COLO668 (cell line): ENCODE measurements around the gene PRR30.
A peak's percentile ranks its signal among the peaks of the same experiment; 100 is the strongest.

Experiments used
- DNase-seq: peaks from one replicate; lab custom pipeline; 2025; ENCODE audit not compliant: unreplicated experiment; lab: John Stamatoyannopoulos, UW

PRR30 gene

DNA sequence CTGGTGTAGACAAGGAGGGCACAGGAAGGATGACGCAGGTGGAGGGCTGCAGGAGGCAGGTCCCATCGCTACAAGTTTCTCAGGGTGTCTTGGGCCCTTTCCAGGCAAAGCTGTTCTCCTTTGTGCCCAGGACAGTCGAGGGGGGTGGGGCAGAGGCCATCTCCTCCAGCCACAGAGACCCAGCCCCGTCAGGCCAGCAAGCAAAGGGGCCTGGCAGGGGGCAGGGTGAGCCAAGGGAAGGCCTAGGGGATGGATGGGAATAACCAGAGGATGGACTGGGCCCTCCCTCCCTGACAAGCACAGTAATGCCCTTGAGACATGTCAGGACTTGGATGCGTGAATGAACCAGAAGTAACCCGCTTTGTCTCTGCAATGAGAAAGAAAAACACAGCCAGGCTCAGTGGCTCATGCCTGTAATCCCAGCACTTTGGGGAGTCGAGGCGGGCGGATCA, 15.9 kb upstream of the PRR30 start:
- no peak for DNase-seq

DNA sequence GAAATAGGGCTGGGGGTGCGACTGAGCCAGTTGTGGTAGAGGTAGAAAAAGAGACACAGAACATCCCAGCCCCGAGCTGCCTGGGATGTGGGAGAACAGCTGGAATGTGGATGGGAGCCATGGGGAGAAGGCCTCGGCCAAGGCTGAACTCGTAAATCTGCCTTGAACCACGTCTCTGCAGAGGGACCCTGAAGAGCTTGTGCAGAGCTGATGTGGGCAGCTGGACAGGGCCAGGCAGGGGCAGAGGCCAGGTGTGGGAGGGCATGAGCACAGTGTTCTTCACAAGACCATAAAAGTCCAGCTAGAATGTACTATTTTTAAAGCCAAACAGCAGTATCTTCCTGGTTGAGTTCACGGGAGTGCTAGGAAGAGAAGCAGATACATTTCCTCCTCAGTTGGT, 15.3 kb upstream of the PRR30 start:
- DNase-seq = no peak

DNA sequence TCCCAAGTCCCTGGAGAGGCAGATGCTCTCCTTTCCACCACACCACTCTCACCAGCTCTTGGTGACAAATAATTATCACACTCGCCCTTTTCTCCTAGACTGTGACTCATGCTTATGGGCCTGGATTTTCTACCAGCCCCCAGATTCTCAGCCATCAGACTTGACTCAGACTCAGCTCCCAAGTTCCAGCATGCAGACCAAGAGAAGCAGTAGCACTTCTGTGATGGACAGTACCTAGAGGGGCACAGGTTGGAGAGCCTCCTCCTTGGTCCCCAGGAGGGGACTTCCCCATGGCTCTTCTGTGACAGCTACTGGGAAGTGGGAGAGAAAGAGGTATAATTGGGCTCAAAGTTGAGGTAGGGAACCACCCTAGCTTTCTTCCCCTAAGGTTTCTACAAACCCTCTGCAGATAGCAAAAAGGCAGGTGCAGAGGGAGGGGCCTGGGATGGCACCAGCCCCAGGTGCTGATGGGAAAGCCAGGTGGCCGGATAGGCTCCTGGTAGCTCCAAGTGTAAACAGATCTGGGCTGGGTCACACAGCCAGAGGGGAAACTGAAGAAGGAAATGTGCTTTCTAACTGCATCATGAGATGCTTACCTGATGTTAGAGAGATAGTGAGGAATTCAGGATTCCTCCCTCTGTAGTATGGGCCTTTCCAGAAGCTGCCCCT, 13.7 kb upstream of the PRR30 start:
- DNase-seq = peak; percentile 86

DNA sequence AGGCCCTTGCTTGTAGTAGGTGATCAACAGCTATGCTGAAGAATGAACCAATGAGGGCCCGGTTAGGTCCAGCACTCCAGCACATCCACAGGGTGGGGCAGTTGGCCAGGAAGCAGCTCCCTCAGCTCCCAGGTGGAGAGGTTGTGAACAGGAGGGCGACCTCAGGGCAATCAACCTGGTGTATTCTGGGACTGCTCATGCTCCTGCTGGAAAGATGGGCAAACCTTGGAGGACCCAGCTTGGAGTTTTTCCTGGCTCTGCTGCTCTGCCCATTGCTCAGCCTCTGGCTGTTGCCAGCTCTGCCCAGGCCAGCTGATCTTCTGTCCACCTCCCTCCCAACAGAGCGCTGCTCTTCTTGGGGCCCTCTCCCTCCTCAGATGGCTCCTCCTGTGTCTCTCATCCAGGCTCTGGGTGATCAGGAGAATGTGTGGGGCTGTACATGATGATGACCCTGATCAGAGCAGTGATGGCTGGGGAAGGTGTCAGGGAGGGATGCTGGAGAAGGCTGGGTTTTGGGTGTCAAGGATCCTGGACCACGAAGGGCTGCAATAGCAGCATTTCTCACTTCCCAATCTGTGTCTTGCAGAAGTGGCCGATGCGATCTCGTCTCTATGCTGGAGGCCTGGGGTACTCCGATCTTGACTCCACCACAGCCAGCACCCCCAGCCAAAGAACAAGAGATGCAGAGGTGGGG, 13.0 kb upstream of the PRR30 start:
- peak; percentile 26 for DNase-seq

DNA sequence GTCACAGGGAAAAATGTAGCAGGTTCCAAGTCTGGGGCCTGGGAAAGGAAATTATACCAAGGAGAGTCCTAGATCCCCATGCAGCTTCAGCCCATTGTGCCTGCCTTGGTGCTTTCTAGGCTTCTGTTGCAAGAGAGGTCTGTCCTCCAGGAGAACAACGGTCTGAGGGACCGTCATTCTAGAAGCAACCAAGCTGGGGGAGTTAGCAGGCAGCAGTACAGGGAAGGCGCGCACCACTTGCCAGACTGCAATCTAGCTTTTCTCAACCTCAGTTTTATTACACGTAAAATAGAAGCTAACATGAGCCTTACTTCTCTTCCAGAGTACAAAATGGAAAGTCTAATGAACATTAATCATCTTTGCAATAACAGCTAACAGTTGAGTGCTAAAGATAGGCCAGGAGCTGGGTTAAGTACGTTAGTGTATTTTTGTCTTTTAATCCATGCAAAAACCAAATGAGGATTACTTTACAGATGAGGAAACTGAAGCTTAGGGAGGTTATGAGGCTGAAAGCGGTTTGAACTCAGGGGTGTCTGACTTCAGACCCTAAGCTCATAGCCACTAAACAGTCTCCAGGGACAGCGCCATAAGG, 11.5 kb upstream of the PRR30 start:
- DNase-seq = no peak

DNA sequence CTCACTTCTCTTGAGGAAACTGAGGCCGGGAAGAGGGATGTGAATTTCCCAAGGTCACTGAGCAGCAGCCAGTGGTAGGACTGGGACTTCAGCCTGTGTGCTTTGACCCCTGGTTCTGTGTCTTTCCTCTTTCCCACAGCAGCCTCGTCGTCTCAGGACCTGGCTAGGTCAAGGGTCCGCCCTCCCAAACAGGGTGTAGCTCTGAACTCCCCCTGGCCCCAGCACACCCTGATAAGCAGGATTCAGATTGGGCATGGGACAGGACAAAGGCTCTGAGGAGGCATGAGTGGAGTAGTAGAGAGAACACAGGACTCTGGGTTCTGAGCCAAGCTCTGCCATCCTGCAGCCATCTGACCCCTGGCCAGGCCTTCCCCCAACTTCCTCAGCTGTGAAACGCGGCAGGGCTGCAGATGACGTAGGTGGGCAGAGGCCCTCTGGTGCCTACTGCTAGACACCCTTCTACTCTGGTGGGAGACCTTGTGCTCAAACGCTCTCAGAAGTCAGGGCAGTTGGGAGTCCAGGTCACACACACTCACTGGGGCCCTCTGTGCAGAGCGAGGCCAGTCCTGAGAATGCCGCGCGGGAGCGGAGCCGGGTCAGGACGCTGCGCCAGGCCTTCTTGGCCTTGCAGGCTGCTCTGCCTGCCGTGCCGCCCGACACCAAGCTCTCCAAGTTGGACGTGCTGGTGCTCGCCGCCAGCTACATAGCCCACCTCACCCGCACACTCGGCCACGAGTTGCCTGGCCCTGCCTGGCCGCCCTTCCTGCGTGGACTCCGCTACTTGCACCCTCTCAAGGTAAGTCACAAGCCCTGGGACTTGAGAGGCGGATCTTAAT, 10.6 kb upstream of the PRR30 start:
- no peak for DNase-seq

DNA sequence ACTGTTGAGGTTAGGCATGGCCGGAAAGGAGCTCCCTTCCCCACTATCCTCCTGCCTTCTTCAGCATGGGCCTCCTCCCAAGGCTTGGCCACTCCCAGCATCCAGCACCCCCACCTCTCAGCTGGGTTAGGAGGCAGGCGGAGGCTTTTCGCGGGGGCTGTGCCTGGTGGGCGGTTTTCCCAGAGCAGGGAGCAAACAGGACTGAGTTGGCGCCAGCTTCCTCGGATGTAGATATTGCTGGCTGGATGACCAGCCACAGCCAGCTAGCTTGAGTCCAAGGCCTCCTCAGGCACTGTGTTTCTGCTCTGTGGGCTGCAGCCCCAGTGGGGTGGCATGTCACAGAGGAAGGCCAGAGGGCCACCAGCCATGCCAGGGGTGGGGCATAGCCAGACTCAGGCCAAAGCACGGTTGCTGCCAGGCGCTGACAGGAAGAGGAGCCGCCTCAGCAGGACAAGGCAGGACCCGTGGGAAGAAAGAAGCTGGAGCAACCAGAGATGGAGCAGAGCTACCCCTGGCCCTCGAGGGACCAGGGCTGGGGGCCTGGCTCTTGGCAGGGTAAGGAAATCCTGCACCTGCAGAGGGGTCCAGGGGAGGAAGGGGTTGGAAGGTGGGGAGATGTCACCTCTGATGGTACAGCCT, 9.7 kb upstream of the PRR30 start, which contains the start of gene TCF23:
TSS of gene TCF23 (plus strand) at position 204 of the 639 bp plus-strand sequence. CDS start at position 334, 130 bp downstream.
- DNase-seq = no peak

DNA sequence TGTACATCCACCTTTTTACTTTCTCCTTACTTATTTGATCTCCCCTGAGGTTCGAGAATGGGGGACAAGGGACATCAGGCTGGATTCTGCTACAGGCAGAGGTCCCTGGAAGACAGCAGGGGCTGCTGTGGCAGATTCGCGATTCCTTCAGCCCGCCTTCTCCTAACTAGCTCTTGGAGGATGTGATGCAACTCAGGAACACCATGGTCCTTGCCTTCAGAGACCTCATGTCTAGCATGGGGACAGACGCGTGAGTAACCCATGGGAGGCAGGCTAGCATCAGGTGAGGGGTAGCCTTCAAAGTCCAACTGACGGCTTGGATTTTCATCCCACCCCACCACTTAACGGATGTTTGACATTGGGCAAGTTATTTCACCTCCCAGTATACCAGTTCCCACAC, 8.7 kb upstream of the PRR30 start:
- DNase-seq = no peak

DNA sequence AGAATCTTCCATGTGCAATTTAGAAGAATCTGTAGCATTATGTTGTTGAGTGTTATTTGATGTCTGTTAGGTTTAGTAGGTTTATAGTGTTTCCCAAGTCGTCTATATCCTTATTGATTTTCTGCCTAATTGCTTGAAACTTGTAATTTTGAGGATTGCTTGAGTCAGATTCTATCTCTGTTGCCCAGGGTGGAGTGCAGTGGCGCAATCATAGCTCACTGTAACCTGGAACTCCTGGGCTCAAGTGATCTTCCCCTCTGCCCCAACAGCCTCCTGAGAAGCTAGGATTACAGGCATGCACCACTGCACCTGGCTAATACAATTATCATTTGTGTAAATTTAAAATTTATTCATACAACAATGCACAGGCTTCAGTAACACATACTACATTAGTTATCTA, 6.5 kb upstream of the PRR30 start:
- no peak for DNase-seq

DNA sequence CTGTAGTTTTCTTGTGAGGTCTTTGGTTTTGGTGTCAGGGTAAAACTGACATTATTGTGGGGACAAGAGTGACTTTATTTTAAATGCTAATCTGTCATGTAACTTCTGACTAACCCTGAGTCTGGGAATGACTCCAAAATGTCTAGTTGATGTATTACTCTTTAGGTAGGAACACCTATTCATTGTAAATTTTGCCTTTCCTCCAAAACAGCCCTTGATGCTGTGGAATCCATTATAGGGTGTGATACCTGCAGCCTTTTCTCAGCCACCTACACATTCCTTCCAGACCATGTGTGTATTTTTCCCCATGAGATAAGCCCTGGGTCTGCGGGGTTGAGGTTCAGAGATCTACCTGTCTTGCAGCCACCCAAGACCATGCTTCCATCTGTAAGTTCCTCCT, 4.1 kb upstream of the PRR30 start:
- no peak for DNase-seq

DNA sequence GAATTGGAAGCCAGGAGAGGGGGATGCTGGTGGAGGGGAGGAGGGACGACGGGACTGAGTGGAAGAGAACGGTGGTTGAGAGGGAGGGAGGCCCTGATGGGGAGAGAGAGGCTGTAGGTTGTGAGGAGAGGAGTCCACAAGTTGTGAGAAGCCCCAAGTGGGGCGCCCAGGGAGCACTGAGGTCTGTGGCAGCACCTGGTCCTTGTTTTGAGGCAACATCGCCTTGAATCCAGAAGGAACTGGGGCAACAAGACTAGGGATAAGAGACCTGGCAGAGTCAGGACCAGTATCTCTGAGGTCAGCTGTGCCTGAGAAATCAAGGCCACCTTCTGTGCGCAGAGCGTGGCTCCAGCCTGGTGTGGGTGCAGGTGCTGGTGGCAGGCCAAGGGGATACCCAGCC, 1.1 kb downstream of the PRR30 start:
- no peak for DNase-seq

DNA sequence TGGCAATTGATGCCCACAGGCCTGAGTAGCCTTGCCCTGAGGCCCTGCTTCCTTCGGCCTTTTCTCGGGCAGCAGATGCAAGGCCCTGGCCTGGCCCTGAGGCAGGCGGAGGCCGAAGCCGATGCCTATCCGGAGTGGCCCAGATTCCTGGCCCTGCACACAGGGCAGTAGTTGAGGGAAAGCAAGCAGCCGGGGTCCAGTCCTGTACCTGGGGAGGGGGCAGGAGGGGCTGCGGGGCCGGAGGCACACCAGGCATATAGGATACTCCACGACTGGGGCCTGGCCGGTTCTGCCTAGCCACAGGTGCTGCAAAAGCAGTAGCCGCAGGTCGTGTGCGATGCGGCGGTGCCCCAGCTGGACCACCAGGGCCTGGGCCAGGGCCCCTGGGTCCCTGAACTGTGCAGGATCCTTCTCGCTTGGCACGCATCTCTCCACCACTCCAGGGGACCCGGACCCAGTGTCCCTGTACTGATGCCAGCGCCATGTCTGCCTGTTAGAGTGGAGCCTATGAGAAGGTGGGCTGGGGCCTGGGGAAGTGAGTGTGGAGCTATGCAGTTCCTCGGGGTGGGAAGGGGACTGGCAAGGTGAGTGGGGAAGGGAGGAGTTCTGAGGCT, 1.8 kb downstream of the PRR30 start:
- no peak for DNase-seq

DNA sequence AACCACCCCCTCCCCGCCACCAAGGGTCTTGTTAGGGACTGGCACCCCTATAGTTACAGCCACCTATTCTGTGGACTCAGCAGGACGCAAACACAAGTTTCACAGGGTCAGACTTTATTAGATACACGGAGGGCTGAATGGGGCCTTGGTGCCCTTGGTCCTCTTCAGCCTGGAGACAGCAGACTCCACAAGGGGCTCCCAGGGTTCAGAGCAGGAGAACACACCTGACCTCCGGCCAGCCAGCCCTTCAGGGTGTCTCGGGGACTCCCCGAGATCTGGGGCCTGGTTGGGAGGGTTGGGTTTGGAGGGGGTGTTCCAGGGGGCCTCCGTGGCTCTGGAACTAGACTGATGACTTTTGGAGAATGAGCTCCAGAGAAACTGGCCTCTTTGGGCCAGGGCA, 2.5 kb downstream of the PRR30 start:
- no peak for DNase-seq

DNA sequence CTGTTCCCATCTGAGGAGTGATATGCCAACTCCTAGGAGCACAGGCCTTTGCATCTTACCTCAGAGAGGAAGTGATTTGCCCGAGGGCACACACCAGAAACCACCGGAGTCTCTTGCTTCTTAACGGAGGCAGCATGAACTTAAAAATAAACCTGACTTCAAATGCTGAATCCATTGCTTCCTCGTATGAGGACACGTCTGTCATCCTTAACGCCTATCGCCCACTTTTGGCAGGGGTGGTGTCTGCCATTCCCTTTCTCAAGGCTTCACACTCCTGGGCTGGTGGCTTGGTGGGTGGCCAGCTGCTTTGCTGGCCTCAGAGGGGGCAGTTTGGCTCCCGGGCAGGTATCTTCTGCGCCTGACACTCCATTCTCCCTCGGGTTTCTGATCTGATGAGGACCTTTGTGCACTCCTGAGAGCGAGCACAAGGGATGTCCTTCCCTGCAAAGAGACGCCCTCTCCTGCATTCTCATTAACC, 3.7 kb downstream of the PRR30 start:
- no peak for DNase-seq

DNA sequence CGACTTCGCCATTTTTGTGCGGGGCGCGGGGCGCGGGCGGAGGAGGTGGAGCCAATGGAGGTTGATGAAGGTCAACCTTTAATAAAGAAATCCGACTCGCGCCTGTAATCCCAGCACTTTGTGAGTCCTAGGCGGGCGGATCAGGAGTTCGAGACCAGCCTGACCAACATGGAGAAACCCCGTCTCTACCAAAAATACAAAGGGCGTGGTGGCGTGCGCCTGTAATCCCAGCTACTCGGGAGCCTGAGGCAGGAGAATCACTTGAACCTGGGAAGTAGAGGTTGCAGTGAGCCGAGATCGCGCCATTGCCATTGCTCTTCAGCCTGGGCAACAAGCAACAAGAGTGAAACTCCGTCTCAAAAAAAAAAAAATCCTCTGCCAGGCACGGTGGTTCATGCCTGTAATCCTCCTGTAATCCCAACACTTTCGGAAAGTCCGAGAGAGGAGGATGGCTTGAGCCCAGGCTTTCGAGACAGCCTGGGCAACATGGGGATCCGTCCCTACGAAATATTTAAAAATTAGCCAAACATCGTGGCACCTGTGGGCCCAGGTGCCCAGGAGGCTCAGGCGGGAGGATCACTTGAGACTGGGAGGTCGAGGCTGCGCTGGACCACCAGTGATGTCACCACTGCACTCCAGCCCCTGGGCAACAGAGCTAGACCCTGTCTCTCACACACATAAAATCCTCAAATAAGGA, 4.3 kb downstream of the PRR30 start:
- no peak for DNase-seq

DNA sequence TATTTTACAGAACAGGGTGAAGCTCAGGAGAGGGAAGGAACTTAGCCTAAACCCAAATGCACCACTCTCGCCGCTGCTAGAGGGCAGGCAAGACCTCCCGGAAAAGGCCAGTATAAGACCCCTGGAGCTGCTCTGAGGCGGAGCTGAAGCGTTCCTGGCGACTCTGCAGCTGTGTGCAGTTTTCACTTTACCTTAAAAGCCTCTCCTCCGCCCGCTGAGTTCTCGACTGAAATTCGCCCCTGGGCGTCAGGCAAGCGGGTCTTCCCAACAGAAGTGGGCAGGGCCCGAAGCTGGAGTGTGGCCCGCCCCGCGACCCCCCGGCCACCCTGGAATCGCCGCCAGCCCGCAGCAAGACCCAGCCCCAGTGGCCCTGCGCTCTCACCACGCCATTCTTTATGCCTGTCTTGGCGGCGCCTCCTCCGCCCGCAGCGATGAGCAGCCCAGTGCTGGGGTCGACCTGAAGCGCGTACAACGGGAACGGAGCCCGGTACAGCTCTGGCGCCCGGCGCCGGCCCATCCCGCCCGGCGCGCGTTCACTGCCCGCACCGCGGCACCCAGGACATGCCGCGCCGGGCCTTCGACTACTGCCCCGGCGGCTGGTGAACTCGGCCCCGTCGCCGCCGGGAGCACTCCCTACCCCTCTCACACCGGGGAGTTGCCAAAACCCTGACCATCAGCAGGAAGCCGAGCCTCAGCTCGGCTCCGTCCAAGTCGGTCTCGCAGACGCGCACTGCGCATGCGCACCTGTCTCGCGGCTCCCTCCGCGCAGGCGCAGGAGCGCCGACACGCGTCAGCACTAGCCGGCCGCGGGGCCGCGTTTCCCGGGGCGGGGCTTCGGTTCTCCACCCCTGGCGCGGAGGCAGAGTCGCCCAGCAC, 5.1 kb downstream of the PRR30 start, which contains the start of gene PREB:
TSS of gene PREB (minus strand) at position 732 of the 876 bp plus-strand sequence. CDS start at position 517, 215 bp downstream.
- peak; percentile 98 for DNase-seq

DNA sequence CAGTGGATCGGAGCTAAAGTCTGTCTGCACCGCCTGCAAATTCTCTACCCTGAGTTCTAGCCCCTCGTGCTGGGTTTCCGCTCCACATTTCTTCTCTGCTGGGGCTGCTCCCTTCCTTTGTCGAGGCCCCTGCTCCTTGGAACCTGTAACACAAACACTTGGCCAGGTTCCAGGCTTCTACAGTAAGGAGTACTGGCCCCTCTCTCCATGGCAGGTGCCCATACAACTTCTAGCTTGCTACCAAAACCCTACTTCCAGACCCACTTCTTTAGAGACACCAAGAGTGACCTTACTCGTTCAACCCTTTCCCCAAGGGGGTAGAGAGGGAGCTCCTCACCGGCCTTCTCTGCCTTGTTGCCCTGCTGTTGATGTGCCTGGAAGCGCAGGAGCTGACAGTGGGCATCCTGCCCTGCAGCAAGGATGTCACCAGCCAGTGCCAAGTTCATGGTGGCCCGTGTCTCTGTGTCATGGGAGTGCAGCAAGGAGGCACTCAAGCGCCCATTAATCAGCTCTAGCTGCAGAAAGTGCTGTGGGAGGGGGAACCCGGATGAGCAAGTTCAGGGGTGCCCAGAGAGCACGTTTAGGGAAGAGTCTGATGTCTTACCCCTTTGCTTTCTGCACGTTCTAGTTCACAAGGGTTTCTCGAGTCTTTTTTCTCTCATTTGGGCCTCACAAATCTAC, 5.9 kb downstream of the PRR30 start:
- no peak for DNase-seq

DNA sequence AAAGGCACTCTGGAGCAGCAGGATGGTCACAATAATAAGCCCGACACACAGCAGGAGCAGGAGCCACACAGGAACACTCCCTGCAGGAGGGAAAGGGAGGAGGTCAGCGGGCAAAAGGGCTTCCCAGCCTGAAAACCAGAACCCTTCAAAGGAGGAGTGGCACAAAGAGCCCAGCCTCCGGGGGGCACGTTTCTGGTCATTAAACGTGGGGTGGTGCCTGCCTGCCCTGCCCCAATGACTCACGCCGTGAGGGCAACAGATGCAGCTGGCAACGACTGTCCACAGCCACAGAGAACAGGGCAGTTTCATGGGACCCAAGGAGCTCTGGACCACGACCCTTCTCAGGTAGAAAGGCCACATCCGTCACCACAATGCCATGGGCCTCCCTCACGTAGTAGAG, 7.8 kb downstream of the PRR30 start:
- no peak for DNase-seq
